ENCODE measurements around the gene TXNDC15. TPM values are rescaled to one million over a fixed set of nuclear protein-coding genes. Genes with fewer than 3 reads are reported as not detected.
A peak's percentile ranks its signal among the peaks of the same experiment; 100 is the strongest.

Gene TXNDC15
- total and polyA plus RNA-seq, 2 of the 13 experiments (the other 11 are each of a cell fraction or from before 2014, with no cell fraction given), result 22.2 to 49.9 TPM

DNA sequence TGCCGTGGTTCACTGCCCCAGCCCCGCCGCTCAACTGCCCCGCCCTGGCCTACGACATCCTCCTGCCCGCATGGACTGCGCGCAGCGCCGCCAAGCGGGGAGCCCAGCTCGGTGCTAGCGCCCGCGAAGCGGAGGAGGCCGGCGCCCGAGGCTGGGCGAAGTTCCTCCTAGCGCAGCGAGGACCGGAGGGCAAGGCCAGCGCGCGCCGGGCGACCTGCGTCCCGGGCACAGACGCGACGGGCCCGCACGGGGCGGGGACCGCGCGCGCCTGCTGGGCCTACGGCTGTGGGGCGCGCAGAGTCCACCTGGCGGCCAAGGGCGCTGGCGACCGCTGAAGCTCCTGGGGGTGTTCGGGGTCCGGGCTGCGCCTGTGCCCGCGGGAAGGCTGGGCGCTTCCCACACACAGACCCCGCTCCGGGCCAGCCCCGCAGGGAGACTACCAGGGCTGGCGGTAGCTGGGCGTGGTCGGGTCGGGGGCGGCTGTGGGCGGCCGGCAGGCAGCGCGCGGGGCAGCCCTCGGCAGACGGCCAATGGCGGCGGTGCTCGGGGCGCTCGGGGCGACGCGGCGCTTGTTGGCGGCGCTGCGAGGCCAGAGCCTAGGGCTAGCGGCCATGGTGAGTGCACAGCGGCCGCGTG lies 30.6 kb downstream of the TXNDC15 start, which contains the start of gene PCBD2 (continued):
- TF ChIP-seq MTA1 (CRISPR knock-in tag; IDR thresholded peaks at IDR 0.05; ENCODE audit: borderline replicate concordance) (peak; percentile 79), ZNF563 (CRISPR knock-in tag; IDR thresholded peaks at IDR 0.05) (peak; percentile 86), MXD4 (CRISPR knock-in tag; IDR thresholded peaks at IDR 0.05) (no peak), ZFP36 (IDR thresholded peaks at IDR 0.05; ENCODE audit: borderline replicate concordance, low read depth, low read length, partially characterized antibody) (no peak), ZNF678 (CRISPR knock-in tag; IDR thresholded peaks at IDR 0.05) (no peak), ZNF615 (CRISPR knock-in tag; IDR thresholded peaks at IDR 0.05; ENCODE audit: borderline replicate concordance) (0 out of 2 replicates have a peak, but pooled peaks have one; percentile 75), ATAD3A (CRISPR knock-in tag; IDR thresholded peaks at IDR 0.05) (no peak), ZNF816 (CRISPR knock-in tag; IDR thresholded peaks at IDR 0.05; ENCODE audit: borderline replicate concordance) (peak; percentile 78; the same call in 1 of the 2 replicates), TAF1 (CRISPR knock-in tag; IDR thresholded peaks at IDR 0.05) (peak; percentile 65; the same call in 1 of the 2 replicates), ZNF552 (CRISPR knock-in tag; IDR thresholded peaks at IDR 0.05; ENCODE audit: borderline replicate concordance) (no peak; the same call in 1 of the 2 replicates), NR3C1 (CRISPR knock-in tag; IDR thresholded peaks at IDR 0.05) (no peak), RFX1 (IDR thresholded peaks at IDR 0.05) (no peak), FOXC1 (CRISPR knock-in tag; IDR thresholded peaks at IDR 0.05; ENCODE audit: borderline replicate concordance) (no peak), NR2F6 (IDR thresholded peaks at IDR 0.05) (no peak), NR2F6 (CRISPR knock-in tag; IDR thresholded peaks at IDR 0.05) (peak; percentile 31; the same call in 1 of the 2 replicates)
- TF ChIP-seq, protein P1, sequence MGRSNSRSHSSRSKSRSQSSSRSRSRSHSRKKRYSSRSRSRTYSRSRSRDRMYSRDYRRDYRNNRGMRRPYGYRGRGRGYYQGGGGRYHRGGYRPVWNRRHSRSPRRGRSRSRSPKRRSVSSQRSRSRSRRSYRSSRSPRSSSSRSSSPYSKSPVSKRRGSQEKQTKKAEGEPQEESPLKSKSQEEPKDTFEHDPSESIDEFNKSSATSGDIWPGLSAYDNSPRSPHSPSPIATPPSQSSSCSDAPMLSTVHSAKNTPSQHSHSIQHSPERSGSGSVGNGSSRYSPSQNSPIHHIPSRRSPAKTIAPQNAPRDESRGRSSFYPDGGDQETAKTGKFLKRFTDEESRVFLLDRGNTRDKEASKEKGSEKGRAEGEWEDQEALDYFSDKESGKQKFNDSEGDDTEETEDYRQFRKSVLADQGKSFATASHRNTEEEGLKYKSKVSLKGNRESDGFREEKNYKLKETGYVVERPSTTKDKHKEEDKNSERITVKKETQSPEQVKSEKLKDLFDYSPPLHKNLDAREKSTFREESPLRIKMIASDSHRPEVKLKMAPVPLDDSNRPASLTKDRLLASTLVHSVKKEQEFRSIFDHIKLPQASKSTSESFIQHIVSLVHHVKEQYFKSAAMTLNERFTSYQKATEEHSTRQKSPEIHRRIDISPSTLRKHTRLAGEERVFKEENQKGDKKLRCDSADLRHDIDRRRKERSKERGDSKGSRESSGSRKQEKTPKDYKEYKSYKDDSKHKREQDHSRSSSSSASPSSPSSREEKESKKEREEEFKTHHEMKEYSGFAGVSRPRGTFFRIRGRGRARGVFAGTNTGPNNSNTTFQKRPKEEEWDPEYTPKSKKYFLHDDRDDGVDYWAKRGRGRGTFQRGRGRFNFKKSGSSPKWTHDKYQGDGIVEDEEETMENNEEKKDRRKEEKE (IDR thresholded peaks at IDR 0.05), result no peak
- TF ChIP-seq, protein P2, sequence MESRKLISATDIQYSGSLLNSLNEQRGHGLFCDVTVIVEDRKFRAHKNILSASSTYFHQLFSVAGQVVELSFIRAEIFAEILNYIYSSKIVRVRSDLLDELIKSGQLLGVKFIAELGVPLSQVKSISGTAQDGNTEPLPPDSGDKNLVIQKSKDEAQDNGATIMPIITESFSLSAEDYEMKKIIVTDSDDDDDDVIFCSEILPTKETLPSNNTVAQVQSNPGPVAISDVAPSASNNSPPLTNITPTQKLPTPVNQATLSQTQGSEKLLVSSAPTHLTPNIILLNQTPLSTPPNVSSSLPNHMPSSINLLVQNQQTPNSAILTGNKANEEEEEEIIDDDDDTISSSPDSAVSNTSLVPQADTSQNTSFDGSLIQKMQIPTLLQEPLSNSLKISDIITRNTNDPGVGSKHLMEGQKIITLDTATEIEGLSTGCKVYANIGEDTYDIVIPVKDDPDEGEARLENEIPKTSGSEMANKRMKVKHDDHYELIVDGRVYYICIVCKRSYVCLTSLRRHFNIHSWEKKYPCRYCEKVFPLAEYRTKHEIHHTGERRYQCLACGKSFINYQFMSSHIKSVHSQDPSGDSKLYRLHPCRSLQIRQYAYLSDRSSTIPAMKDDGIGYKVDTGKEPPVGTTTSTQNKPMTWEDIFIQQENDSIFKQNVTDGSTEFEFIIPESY (CRISPR knock-in tag; IDR thresholded peaks at IDR 0.05), result no peak
- TF ChIP-seq, protein P3, sequence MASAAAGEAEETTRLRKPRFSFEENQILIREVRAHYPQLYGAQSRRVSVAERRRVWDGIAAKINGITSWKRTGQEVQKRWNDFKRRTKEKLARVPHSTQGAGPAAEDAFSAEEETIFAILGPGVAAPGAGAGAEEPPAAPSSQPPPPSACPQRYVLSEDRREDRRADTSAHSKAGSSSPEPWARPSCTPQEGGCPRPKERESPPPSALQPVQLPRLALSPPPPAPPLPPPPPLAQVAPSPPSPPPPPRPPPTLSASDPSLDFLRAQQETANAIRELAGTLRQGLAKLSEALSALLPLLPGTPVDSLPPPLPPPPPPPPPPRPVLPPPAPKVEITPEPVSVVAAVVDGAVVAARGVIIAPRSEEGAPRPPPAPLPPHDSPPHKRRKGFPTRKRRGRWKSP (CRISPR knock-in tag; IDR thresholded peaks at IDR 0.05), result peak; percentile 94
- TF ChIP-seq, protein P4, sequence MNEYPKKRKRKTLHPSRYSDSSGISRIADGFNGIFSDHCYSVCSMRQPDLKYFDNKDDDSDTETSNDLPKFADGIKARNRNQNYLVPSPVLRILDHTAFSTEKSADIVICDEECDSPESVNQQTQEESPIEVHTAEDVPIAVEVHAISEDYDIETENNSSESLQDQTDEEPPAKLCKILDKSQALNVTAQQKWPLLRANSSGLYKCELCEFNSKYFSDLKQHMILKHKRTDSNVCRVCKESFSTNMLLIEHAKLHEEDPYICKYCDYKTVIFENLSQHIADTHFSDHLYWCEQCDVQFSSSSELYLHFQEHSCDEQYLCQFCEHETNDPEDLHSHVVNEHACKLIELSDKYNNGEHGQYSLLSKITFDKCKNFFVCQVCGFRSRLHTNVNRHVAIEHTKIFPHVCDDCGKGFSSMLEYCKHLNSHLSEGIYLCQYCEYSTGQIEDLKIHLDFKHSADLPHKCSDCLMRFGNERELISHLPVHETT (CRISPR knock-in tag; conservative IDR thresholded peaks at IDR 0.05), result peak; percentile 84
- TF ChIP-seq, protein P5, sequence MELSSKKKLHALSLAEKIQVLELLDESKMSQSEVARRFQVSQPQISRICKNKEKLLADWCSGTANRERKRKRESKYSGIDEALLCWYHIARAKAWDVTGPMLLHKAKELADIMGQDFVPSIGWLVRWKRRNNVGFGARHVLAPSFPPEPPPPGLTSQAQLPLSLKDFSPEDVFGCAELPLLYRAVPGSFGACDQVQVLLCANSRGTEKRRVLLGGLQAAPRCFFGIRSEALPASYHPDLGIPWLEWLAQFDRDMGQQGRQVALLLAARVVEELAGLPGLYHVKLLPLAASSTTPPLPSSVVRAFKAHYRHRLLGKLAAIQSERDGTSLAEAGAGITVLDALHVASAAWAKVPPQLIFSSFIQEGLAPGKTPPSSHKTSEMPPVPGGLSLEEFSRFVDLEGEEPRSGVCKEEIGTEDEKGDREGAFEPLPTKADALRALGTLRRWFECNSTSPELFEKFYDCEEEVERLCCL (CRISPR knock-in tag; IDR thresholded peaks at IDR 0.05; ENCODE audit: borderline replicate concordance), result no peak
- TF ChIP-seq, protein P6, sequence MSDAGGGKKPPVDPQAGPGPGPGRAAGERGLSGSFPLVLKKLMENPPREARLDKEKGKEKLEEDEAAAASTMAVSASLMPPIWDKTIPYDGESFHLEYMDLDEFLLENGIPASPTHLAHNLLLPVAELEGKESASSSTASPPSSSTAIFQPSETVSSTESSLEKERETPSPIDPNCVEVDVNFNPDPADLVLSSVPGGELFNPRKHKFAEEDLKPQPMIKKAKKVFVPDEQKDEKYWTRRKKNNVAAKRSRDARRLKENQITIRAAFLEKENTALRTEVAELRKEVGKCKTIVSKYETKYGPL (CRISPR knock-in tag; IDR thresholded peaks at IDR 0.05), result no peak

All from HepG2 (cell line).